Measurements from ENCODE around the gene HDAC10. TPM values are rescaled to one million over a fixed set of nuclear protein-coding genes. Genes with fewer than 3 reads are reported as not detected.

The HDAC10 gene
- total RNA-seq, 1 experiment from 2014 or later, result 45.0 TPM

- H3K9ac ChIP-seq (ENCODE audit: extremely low read depth, insufficient read length, low read length), result no peak overlapping the region
- no peak overlapping the region for H3K18ac ChIP-seq (ENCODE audit: insufficient read length, low read depth, low read length)
- no peak overlapping the region for H2AFZ ChIP-seq (ENCODE audit: low read length)
- H3T11ph ChIP-seq (ENCODE audit: low read length), result no peak overlapping the region
- H2BK5ac ChIP-seq (ENCODE audit: insufficient read length, low read length), result no peak overlapping the region
- DNase-seq, result no peak
- H2BK20ac ChIP-seq (ENCODE audit: low read depth, low read length, poor library complexity, severe bottlenecking), result no peak overlapping the region
- H3K56ac ChIP-seq (ENCODE audit: insufficient read length, low read depth, low read length), result no peak overlapping the region
- H4K8ac ChIP-seq (replicated peaks; ENCODE audit: insufficient read length, low read depth, low read length), result no peak overlapping the region
- no peak overlapping the region for H3K27ac Mint-ChIP-seq
- H3K9me3 ChIP-seq (ENCODE audit: control insufficient read depth, low read depth, low read length), result no peaks in the 10 kb centered on the region
- H3K4me2 ChIP-seq (ENCODE audit: insufficient read depth, insufficient read length, low read length), result no peak overlapping the region
- H3K4me1 ChIP-seq (ENCODE audit: insufficient read depth, low read length), result no peaks in the 10 kb centered on the region
- H3K36me3 Mint-ChIP-seq (ENCODE audit: insufficient read depth in 1 of 3, low read depth in 3 of 3), result no peaks in the 10 kb centered on the region
- peaks cover 8 to 10% of the 10 kb centered on the region in 2 experiments for H3K4me1 Mint-ChIP-seq
- no peak overlapping the region for H3K4me3 Mint-ChIP-seq
- no peak overlapping the region for H4K91ac ChIP-seq (ENCODE audit: insufficient read length, low read depth, low read length)
- H2BK15ac ChIP-seq (ENCODE audit: low read depth, low read length), result no peak overlapping the region
- no peak overlapping the region for H4K5ac ChIP-seq (ENCODE audit: insufficient read length, low read depth, low read length)
- H3K23ac ChIP-seq (ENCODE audit: insufficient read length, low read depth, low read length), result no peak overlapping the region
- no peaks in the 10 kb centered on the region for H3K79me1 ChIP-seq (ENCODE audit: insufficient read depth, low read depth, low read length, poor library complexity, severe bottlenecking)
- peaks cover 8% of the 10 kb centered on the region for H3K23me2 ChIP-seq (ENCODE audit: insufficient read length, low read depth, low read length, poor library complexity, severe bottlenecking)
- peaks cover 2 to 3% of the 10 kb centered on the region in 2 experiments; a peak in 2 of 5 replicates for H3K9me3 Mint-ChIP-seq
- no peak overlapping the region for H2BK120ac ChIP-seq (ENCODE audit: low read depth, low read length, poor library complexity, severe bottlenecking)
- WGBS (ENCODE audit: extremely low coverage, insufficient read length, low lambda C conversion rate), result no CpG with 5 or more reads among the region's 15 CpGs
- peaks cover 12% of the 10 kb centered on the region; the same call in 1 of the 2 replicates for H3K27me3 ChIP-seq (ENCODE audit: insufficient read depth, low read length)
- no peaks in the 10 kb centered on the region for H4K20me1 ChIP-seq (ENCODE audit: control insufficient read depth, insufficient read depth, insufficient read length)
- no peak for TF ChIP-seq CTCF (conservative IDR thresholded peaks at IDR 0.05)
- no peak overlapping the region for H2AK5ac ChIP-seq (ENCODE audit: insufficient read length, low read length)
- no peak overlapping the region for H3K4ac ChIP-seq (ENCODE audit: low read depth, low read length)
- H3K27me3 Mint-ChIP-seq (ENCODE audit: low read depth), result peaks cover 79% of the 10 kb centered on the region
- H3K14ac ChIP-seq (ENCODE audit: insufficient read depth, low read length), result no peak overlapping the region
- H3K79me2 ChIP-seq (ENCODE audit: insufficient read depth, low read length), result no peaks in the 10 kb centered on the region
- no peak overlapping the region for H2BK12ac ChIP-seq (ENCODE audit: insufficient read length, low read depth, low read length)
- no peak overlapping the region for H3K27ac ChIP-seq (ENCODE audit: insufficient read length, low read depth, low read length)
Measured at GRCh38 chr22:50264104-50264745, 13.2 kb upstream of the HDAC10 start.

Measured in H9 (cell line).